ENCODE measurements around the gene NUP210L. TPM values are rescaled to one million over a fixed set of nuclear protein-coding genes. Genes with fewer than 3 reads are reported as not detected.
"Not testable (repeated sequence)": the region's sequence is repeated elsewhere in the genome, so short reads cannot be mapped to it uniquely, and the experiment has no call there.

Gene NUP210L
- total and polyA plus RNA-seq, 8 donors: 0.02 to 0.06 (median 0.05) TPM; not detected in 4

DNA sequence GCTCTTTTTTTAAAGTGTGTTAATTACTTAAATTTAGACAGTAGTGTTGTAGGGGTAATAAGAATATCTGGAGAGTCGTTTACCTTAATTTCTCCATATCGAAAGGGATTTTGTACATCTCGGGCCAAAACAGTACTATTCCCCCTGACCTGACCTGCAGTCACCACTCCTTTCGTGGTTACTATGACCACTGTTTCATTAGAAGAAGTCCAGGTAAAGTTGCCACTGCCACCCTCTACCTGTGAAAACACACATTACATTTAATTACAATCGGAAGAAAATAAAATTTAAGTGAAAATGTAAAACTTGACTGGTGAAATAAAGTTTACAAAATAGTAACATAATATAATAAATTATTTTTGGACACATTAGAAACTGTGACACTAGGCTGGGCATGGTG, 37.2 kb downstream of the NUP210L start:
- ATAC-seq: no peak
- H3K27ac ChIP-seq: no peak overlapping the region
- TF ChIP-seq, protein P1, sequence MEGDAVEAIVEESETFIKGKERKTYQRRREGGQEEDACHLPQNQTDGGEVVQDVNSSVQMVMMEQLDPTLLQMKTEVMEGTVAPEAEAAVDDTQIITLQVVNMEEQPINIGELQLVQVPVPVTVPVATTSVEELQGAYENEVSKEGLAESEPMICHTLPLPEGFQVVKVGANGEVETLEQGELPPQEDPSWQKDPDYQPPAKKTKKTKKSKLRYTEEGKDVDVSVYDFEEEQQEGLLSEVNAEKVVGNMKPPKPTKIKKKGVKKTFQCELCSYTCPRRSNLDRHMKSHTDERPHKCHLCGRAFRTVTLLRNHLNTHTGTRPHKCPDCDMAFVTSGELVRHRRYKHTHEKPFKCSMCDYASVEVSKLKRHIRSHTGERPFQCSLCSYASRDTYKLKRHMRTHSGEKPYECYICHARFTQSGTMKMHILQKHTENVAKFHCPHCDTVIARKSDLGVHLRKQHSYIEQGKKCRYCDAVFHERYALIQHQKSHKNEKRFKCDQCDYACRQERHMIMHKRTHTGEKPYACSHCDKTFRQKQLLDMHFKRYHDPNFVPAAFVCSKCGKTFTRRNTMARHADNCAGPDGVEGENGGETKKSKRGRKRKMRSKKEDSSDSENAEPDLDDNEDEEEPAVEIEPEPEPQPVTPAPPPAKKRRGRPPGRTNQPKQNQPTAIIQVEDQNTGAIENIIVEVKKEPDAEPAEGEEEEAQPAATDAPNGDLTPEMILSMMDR (IDR thresholded peaks at IDR 0.05): no peak
- intact Hi-C loops (cut with DNase I): no loop called here
- H3K36me3 ChIP-seq: no peaks in the 10 kb centered on the region
- no peaks in the 10 kb centered on the region for H3K9me3 ChIP-seq
- H3K4me3 ChIP-seq: no peak overlapping the region
- no peak for FAIRE-seq
- no peak for DNase-seq
- no peaks in the 10 kb centered on the region for H3K4me1 ChIP-seq
- no peaks in the 10 kb centered on the region for H3K27me3 ChIP-seq
- WGBS, 2 donors: 60 to 71% methylated on average over 5 of the region's 5 CpGs

GRCh38 chr1:154115180-154115579, 39.7 kb downstream of the NUP210L start:
- no peak overlapping the region for H3K27ac ChIP-seq
- DNase-seq (no peak), ATAC-seq (no peak), FAIRE-seq (no peak)
- TF ChIP-seq, protein P1 (IDR thresholded peaks at IDR 0.05): no peak
- H3K4me3 ChIP-seq: no peak overlapping the region
- no peaks in the 10 kb centered on the region for H3K27me3 ChIP-seq
- intact Hi-C loops (cut with DNase I): no loop called here
- no peaks in the 10 kb centered on the region for H3K36me3 ChIP-seq
- no peaks in the 10 kb centered on the region for H3K9me3 ChIP-seq
- WGBS, 2 donors: 20 to 47% methylated on average over 1 of the region's 1 CpG
- H3K4me1 ChIP-seq: no peaks in the 10 kb centered on the region

DNA sequence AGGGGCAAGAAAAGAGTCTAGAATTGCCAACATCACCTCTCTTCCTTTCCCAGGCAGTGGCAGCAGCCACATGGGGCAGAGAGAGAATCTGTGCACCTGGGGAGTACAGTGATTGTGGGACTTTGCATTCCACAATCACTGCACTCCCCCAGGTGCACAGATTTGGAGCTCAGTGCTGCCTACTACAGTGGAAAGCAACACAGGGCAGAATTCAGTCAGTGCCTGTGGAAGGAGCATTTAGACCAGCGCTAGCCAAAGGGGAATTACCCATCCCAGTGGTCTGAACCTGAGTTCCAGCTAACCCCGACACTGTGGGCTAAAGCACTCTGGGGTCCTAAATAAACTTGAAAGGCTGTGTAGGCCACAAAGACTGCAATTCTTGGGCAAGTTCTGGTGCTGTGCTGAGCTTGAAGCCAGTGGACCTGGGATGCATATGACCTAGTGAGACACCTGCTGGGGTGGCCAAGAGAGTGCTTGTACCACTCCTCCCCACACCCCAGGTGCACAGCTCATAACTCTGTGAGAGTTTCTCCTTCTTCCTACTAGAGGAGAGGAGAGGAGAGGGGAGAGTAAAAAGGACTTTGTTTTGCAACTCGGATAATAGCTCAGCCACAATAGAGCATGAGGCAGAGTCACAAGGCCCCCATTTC, 50.3 kb downstream of the NUP210L start:
- ATAC-seq (no peak), FAIRE-seq (no peak), DNase-seq (no peak)
- Histone ChIP-seq H3K4me3 (no peak overlapping the region), H3K27ac (no peak overlapping the region), H3K36me3 (no peaks in the 10 kb centered on the region), H3K4me1 (no peaks in the 10 kb centered on the region), H3K27me3 (no peaks in the 10 kb centered on the region), H3K9me3 (no peaks in the 10 kb centered on the region)
- TF ChIP-seq, protein P1 (IDR thresholded peaks at IDR 0.05): no peak
- 69 to 74% methylated on average over 3 of the region's 3 CpGs for WGBS, 2 donors
- intact Hi-C loops (cut with DNase I): no loop called here

- not testable (repeated sequence) for ATAC-seq
Observed at GRCh38 chr1:154100141-154100540, 54.7 kb downstream of the NUP210L start.

DNA sequence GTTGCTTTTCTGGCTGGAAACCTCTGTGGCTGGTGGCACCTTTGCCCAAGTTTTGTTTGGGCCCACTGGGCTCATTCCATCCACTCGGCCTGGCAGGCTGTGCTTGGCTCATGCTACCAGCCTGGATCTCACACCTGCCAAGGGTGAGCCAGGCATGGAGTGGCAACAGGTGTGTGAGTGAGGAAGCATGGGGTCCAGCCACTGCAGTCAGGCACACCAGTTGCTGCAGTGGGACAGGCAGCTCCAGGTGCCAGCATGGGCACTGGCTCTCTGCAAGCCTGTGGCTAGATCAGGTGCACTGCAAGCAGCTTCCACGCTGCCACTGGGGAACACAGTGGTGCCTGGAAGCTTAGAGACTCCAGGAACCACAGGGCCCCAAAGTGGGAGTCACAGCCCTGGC, 57.0 kb downstream of the NUP210L start:
- 64 to 74% methylated on average over 2 of the region's 2 CpGs for WGBS, 2 donors
- peak in 1 of 6 donors; percentile 26 for DNase-seq
- Histone ChIP-seq H3K9me3 (no peaks in the 10 kb centered on the region), H3K4me3 (no peak overlapping the region), H3K27ac (no peak overlapping the region), H3K36me3 (no peaks in the 10 kb centered on the region), H3K4me1 (no peaks in the 10 kb centered on the region), H3K27me3 (no peaks in the 10 kb centered on the region)
- ATAC-seq: no peak
- FAIRE-seq: no peak
- TF ChIP-seq, protein P1 (IDR thresholded peaks at IDR 0.05): no peak
- intact Hi-C loops (cut with DNase I): no loop called here

More at GRCh38 chr1:154100141-154100540, 54.7 kb downstream of the NUP210L start:
- DNase-seq; H3K4me1 ChIP-seq; H3K4me3 ChIP-seq; intact Hi-C loops (cut with DNase I); H3K9me3 ChIP-seq; FAIRE-seq; H3K36me3 ChIP-seq; H3K27ac ChIP-seq; H3K27me3 ChIP-seq: not testable (repeated sequence)
- 81 to 87% methylated on average over 5 of the region's 5 CpGs for WGBS, 2 donors

Measured in pancreas (tissue), 10 donors.